Measurements from ENCODE around the gene TNN.

DNA sequence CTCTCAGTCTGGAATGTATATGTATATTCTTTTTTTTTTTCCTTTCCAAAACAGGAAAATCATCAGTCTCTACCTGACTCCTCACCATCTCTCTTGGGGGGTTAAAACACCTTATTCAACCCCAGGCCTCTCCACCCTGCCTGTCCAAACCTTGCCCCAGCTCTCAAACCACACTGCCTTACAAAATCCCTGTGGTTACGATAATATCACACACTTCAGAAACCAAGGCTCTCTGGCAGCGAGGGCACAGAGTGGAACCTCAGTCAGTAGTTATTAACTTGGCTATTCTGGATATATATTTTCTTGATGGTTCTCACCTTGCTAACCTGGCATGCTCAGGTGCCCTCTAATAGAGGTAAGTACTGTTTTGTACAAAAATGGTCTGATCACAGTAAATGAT, 100.2 kb downstream of the TNN start:
- TF ChIP-seq GATA3 (IDR thresholded peaks at IDR 0.05; ENCODE audit: low read depth, low read length) (no peak), GATA2 (IDR thresholded peaks at IDR 0.05; ENCODE audit: low read depth, low read length) (no peak)
